Fibroblast of skin of right biceps (primary cell): ENCODE results near the gene PRSS27.
"Not testable (repeated sequence)": the region's sequence is repeated elsewhere in the genome, so short reads cannot be mapped to it uniquely, and the experiment has no call there.

Source experiments
- DNase-seq: peaks from one replicate; pipeline ENCODE4 v3.0.0-alpha.2; 2013

The PRSS27 gene

GRCh38 chr16:2692251-2692947, 27.6 kb downstream of the PRSS27 start:
- DNase-seq: no peak

- no peak for DNase-seq
These were observed 28.4 kb downstream of the PRSS27 start for GRCh38 chr16:2691491-2692248.

GRCh38 chr16:2690852-2691251, 29.2 kb downstream of the PRSS27 start:
- DNase-seq: no peak

GRCh38 chr16:2689968-2690801, 29.8 kb downstream of the PRSS27 start:
- no peak for DNase-seq

- not testable (repeated sequence) for DNase-seq
These were observed 30.6 kb downstream of the PRSS27 start for GRCh38 chr16:2689422-2689821.

- DNase-seq: no peak
These were observed 32.3 kb downstream of the PRSS27 start for GRCh38 chr16:2687531-2688308.

- no peak for DNase-seq
These were observed 33.0 kb downstream of the PRSS27 start for GRCh38 chr16:2686912-2687507.

GRCh38 chr16:2686075-2686474, 33.9 kb downstream of the PRSS27 start:
- not testable (repeated sequence) for DNase-seq

- not testable (repeated sequence) for DNase-seq
These were observed 37.0 kb downstream of the PRSS27 start for GRCh38 chr16:2683041-2683440.

GRCh38 chr16:2682209-2683021, 37.6 kb downstream of the PRSS27 start, which contains the start of gene KCTD5:
KCTD5 (plus strand) TSS chr16:2682523; CDS start chr16:2682549, 26 bp downstream.
- DNase-seq: peak; percentile 96

GRCh38 chr16:2680360-2680759, 39.7 kb downstream of the PRSS27 start:
- DNase-seq: not testable (repeated sequence)

- not testable (repeated sequence) for DNase-seq
These were observed 40.1 kb downstream of the PRSS27 start for GRCh38 chr16:2679902-2680301.

GRCh38 chr16:2678206-2678965, 41.6 kb downstream of the PRSS27 start:
- DNase-seq: not testable (repeated sequence)

- not testable (repeated sequence) for DNase-seq
These were observed 43.1 kb downstream of the PRSS27 start for GRCh38 chr16:2676937-2677336.

GRCh38 chr16:2675714-2676113, 44.3 kb downstream of the PRSS27 start:
- DNase-seq: no peak

- no peak for DNase-seq
These were observed 45.0 kb downstream of the PRSS27 start for GRCh38 chr16:2675021-2675420.

- peak; percentile 96 for DNase-seq
These were observed 46.7 kb downstream of the PRSS27 start for GRCh38 chr16:2673066-2673999.

- DNase-seq: no peak
These were observed 48.3 kb downstream of the PRSS27 start for GRCh38 chr16:2671741-2672140.

GRCh38 chr16:2671193-2671592, 48.8 kb downstream of the PRSS27 start:
- DNase-seq: not testable (repeated sequence)
